H9 (cell line): ENCODE results near the gene LMF1. TPM values are rescaled to one million over a fixed set of nuclear protein-coding genes. Genes with fewer than 3 reads are reported as not detected.

ENCODE experiments used
- DNase-seq: peaks from one replicate; pipeline ENCODE4 v3.0.0-alpha.2; 2017
- H2AFZ ChIP-seq: one replicate; pipeline ENCODE4 v1.6.1; 2013; ENCODE audit warnings: mild to moderate bottlenecking, low read length, control low read depth, moderate library complexity
- H2AK5ac ChIP-seq: 2 replicates; pipeline ENCODE4 v1.6.1; 2013; ENCODE audit warnings: low read length, control low read depth, mixed read lengths; ENCODE audit not compliant: insufficient read length
- H2BK120ac ChIP-seq: one replicate; pipeline ENCODE4 v1.6.1; 2013; ENCODE audit warnings: low read depth, mild to moderate bottlenecking, low read length, control low read depth, inconsistent platforms; ENCODE audit not compliant: poor library complexity, severe bottlenecking
- H2BK12ac ChIP-seq: 2 replicates; pipeline ENCODE4 v1.6.1; 2013; ENCODE audit warnings: low read length, control low read depth, mixed read lengths, low read depth; ENCODE audit not compliant: insufficient read length
- H2BK15ac ChIP-seq: 2 replicates; pipeline ENCODE4 v1.6.1; 2013; ENCODE audit warnings: low read depth, low read length, control low read depth
- H2BK20ac ChIP-seq: one replicate; pipeline ENCODE4 v1.6.1; 2013; ENCODE audit warnings: low read depth, mild to moderate bottlenecking, low read length, control low read depth, inconsistent platforms; ENCODE audit not compliant: poor library complexity, severe bottlenecking
- H2BK5ac ChIP-seq: 2 replicates; pipeline ENCODE4 v1.6.1; 2013; ENCODE audit warnings: low read length, control low read depth, mixed read lengths; ENCODE audit not compliant: insufficient read length
- H3K14ac ChIP-seq: 2 replicates; pipeline ENCODE4 v1.6.1; 2013; ENCODE audit warnings: low read length, control low read depth; ENCODE audit not compliant: insufficient read depth
- H3K18ac ChIP-seq: 2 replicates; pipeline ENCODE4 v1.6.1; 2013; ENCODE audit warnings: low read depth, mild to moderate bottlenecking, mixed read lengths, low read length, control low read depth; ENCODE audit not compliant: insufficient read length
- H3K23ac ChIP-seq: 2 replicates; pipeline ENCODE4 v1.6.1; 2013; ENCODE audit warnings: low read length, control low read depth, mixed read lengths, low read depth; ENCODE audit not compliant: insufficient read length
- H3K23me2 ChIP-seq: 2 replicates; pipeline ENCODE4 v1.6.1; 2013; ENCODE audit warnings: low read depth, mild to moderate bottlenecking, mixed read lengths, low read length, control low read depth; ENCODE audit not compliant: insufficient read length, poor library complexity, severe bottlenecking
- H3K27ac ChIP-seq: 2 replicates; pipeline ENCODE4 v1.5.1; 2013; ENCODE audit warnings: low read length, control low read depth, mixed read lengths, low read depth; ENCODE audit not compliant: insufficient read length
- H3K27me3 ChIP-seq: 2 replicates; pipeline ENCODE4 v1.6.1; 2013; ENCODE audit warnings: low read length, control low read depth, inconsistent platforms; ENCODE audit not compliant: insufficient read depth
- H3K4ac ChIP-seq: 2 replicates; pipeline ENCODE4 v1.6.1; 2013; ENCODE audit warnings: low read depth, mild to moderate bottlenecking, control low read depth, inconsistent platforms, low read length, moderate library complexity
- H3K4me1 ChIP-seq: 2 replicates; pipeline ENCODE4 v1.6.1; 2013; ENCODE audit warnings: low read length, control low read depth, inconsistent platforms; ENCODE audit not compliant: insufficient read depth
- H3K4me2 ChIP-seq: 2 replicates; pipeline ENCODE4 v1.6.1; 2013; ENCODE audit warnings: low read length, control low read depth, mixed read lengths; ENCODE audit not compliant: insufficient read length, insufficient read depth
- H3K56ac ChIP-seq: 2 replicates; pipeline ENCODE4 v1.6.1; 2013; ENCODE audit warnings: low read depth, mild to moderate bottlenecking, mixed read lengths, low read length, control low read depth; ENCODE audit not compliant: insufficient read length
- H3K79me1 ChIP-seq: 2 replicates; pipeline ENCODE4 v1.6.1; 2013; ENCODE audit warnings: low read depth, mild to moderate bottlenecking, moderate library complexity, low read length, control low read depth, inconsistent platforms; ENCODE audit not compliant: insufficient read depth, poor library complexity, severe bottlenecking
- H3K79me2 ChIP-seq: 2 replicates; pipeline ENCODE4 v1.6.1; 2013; ENCODE audit warnings: low read length, control low read depth, inconsistent platforms; ENCODE audit not compliant: insufficient read depth
- H3K9ac ChIP-seq: 2 replicates; pipeline ENCODE4 v1.6.1; 2013; ENCODE audit warnings: low read length, control low read depth, mixed read lengths; ENCODE audit not compliant: insufficient read length; ENCODE audit errors: extremely low read depth
- H3K9me3 ChIP-seq: one replicate; pipeline ENCODE4 v1.6.1; 2013; ENCODE audit warnings: low read depth, low read length, inconsistent platforms; ENCODE audit not compliant: control insufficient read depth
- H3T11ph ChIP-seq: one replicate; pipeline ENCODE4 v1.6.1; 2013; ENCODE audit warnings: mild to moderate bottlenecking, low read length, control low read depth, inconsistent platforms
- H4K20me1 ChIP-seq: one replicate; pipeline ENCODE4 v1.6.1; 2013; ENCODE audit not compliant: control insufficient read depth, insufficient read length, insufficient read depth
- H4K5ac ChIP-seq: 2 replicates; pipeline ENCODE4 v1.6.1; 2013; ENCODE audit warnings: low read depth, mild to moderate bottlenecking, mixed read lengths, low read length, control low read depth; ENCODE audit not compliant: insufficient read length
- H4K8ac ChIP-seq: replicated peaks from 2 replicates; pipeline ENCODE4 v1.6.1; 2013; ENCODE audit warnings: low read length, control low read depth, mixed read lengths, low read depth; ENCODE audit not compliant: insufficient read length
- H4K91ac ChIP-seq: 2 replicates; pipeline ENCODE4 v1.6.1; 2013; ENCODE audit warnings: low read depth, mild to moderate bottlenecking, moderate library complexity, mixed read lengths, low read length, control low read depth; ENCODE audit not compliant: insufficient read length
- H3K27ac Mint-ChIP-seq, 3 experiments: 2 replicates in 2 of 3; 3 replicates in 1 of 3; pipeline ENCODE4 v1.8.0; 2020 to 2021; ENCODE audit warnings: mixed read lengths in 3 of 3, mild to moderate bottlenecking in 1 of 3, moderate library complexity in 1 of 3
- H3K27me3 Mint-ChIP-seq: 2 replicates; pipeline ENCODE4 v1.8.0; 2021; ENCODE audit warnings: low read depth, mild to moderate bottlenecking, moderate library complexity, mixed read lengths
- H3K36me3 Mint-ChIP-seq, 3 experiments: 2 replicates in 2 of 3; 3 replicates in 1 of 3; pipeline ENCODE4 v1.8.0; 2020 to 2021; ENCODE audit warnings: low read depth in 3 of 3, mixed read lengths in 3 of 3; ENCODE audit not compliant: insufficient read depth in 1 of 3
- H3K4me1 Mint-ChIP-seq, 2 experiments: 2 replicates each; pipeline ENCODE4 v1.8.0; 2020; ENCODE audit warnings: mixed read lengths in 2 of 2
- H3K4me3 Mint-ChIP-seq, 2 experiments: 2 replicates in 1 of 2; 3 replicates in 1 of 2; pipeline ENCODE4 v1.8.0; 2020 to 2021; ENCODE audit warnings: mild to moderate bottlenecking in 2 of 2, mixed read lengths in 2 of 2, moderate library complexity in 1 of 2
- H3K9me3 Mint-ChIP-seq, 2 experiments: 2 replicates in 1 of 2; 3 replicates in 1 of 2; pipeline ENCODE4 v1.8.0; 2020; ENCODE audit warnings: mild to moderate bottlenecking in 2 of 2, mixed read lengths in 2 of 2, moderate library complexity in 1 of 2
- CTCF ChIP-seq: fragments of 200-600 bp; sonication (generic); conservative IDR thresholded peaks from 3 replicates; pipeline ENCODE4 v1.8.0; 2021; ENCODE audit warnings: antibody characterized with exemption, mild to moderate bottlenecking
- WGBS: extraction: QIAGEN DNeasy Blood & Tissue Kit; methylation state at CpG from one replicate; pipeline ENCODE4 v1.1.7; 2013; ENCODE audit warnings: missing lambda C conversion rate, low lambda C conversion rate, mixed read lengths; ENCODE audit not compliant: insufficient read length; ENCODE audit errors: extremely low coverage; 5-methylcytosine and 5-hydroxymethylcytosine counted together
- total RNA-seq: library from RNA; stranded (reverse); gene quantifications from 2 replicates; pipeline ENCODE4 v1.2.1, GENCODE V29; 2021

Gene LMF1
- total RNA-seq, 1 experiment from 2014 or later: 7.1 TPM

GRCh38 chr16:813916-814412 lies 156.8 kb downstream of the LMF1 start:
- Histone ChIP-seq H4K5ac (no peak overlapping the region), H3K79me1 (no peaks in the 10 kb centered on the region), H2AFZ (no peak overlapping the region), H3K4me2 (no peak overlapping the region), H3T11ph (no peak overlapping the region), H2AK5ac (no peak overlapping the region), H2BK120ac (no peak overlapping the region), H2BK15ac (no peak overlapping the region), H4K91ac (no peak overlapping the region), H3K4ac (no peak overlapping the region), H2BK5ac (no peak overlapping the region), H3K14ac (no peak overlapping the region), H4K8ac (no peak overlapping the region), H3K79me2 (no peaks in the 10 kb centered on the region), H3K27me3 (no peaks in the 10 kb centered on the region; the same call in 1 of the 2 replicates), H2BK20ac (no peak overlapping the region), H3K23me2 (peaks cover 5% of the 10 kb centered on the region), H3K56ac (no peak overlapping the region), H3K23ac (no peak overlapping the region), H3K27ac (no peak overlapping the region), H3K4me1 (no peaks in the 10 kb centered on the region), H4K20me1 (no peaks in the 10 kb centered on the region), H2BK12ac (no peak overlapping the region), H3K9me3 (no peaks in the 10 kb centered on the region), H3K18ac (no peak overlapping the region), H3K9ac (no peak overlapping the region)
- DNase-seq: no peak
- peaks cover 41% of the 10 kb centered on the region for H3K27me3 Mint-ChIP-seq
- no CpG with 5 or more reads among the region's 22 CpGs for WGBS
- H3K27ac Mint-ChIP-seq: no peak overlapping the region
- peak overlapping the region; percentile 32 to 50; a peak in 3 of 5 replicates for H3K4me3 Mint-ChIP-seq
- H3K36me3 Mint-ChIP-seq: no peaks in the 10 kb centered on the region
- H3K9me3 Mint-ChIP-seq: 0 out of 5 replicates have a peak, but pooled peaks cover 0 to 3% of the 10 kb centered on the region in 2 experiments
- H3K4me1 Mint-ChIP-seq: peaks cover 0 to 2% of the 10 kb centered on the region in 2 experiments; a peak in 2 of 4 replicates
- no peak; the same call in 2 of the 3 replicates for TF ChIP-seq CTCF
